Suppressor macrophage treated with lipopolysaccharide for 4 hours (primary cell): ENCODE measurements around the gene PIMREG.

Experiments used
- DNase-seq: peaks from one replicate; pipeline ENCODE4 v3.0.0-alpha.2; 2020

PIMREG gene

GRCh38 chr17:6462692-6463091, 18.4 kb downstream of the PIMREG start:
- DNase-seq: no peak

GRCh38 chr17:6463616-6464445, 19.6 kb downstream of the PIMREG start:
- DNase-seq: no peak

- no peak for DNase-seq
Measured at GRCh38 chr17:6464446-6465041, 20.3 kb downstream of the PIMREG start.

- no peak for DNase-seq
Measured at GRCh38 chr17:6465206-6466003, 21.1 kb downstream of the PIMREG start.

- DNase-seq: no peak
Measured at GRCh38 chr17:6467567-6467966, 23.3 kb downstream of the PIMREG start.

GRCh38 chr17:6468051-6468790, 24.0 kb downstream of the PIMREG start:
- DNase-seq: no peak

- DNase-seq: no peak
Measured at GRCh38 chr17:6470146-6470718, 26.0 kb downstream of the PIMREG start.

- peak; percentile 9 for DNase-seq
Measured at GRCh38 chr17:6470751-6471521, 26.7 kb downstream of the PIMREG start.

- peak; percentile 16 for DNase-seq
Measured at GRCh38 chr17:6471531-6472465, 27.5 kb downstream of the PIMREG start.

- no peak for DNase-seq
Measured at GRCh38 chr17:6472517-6472916, 28.3 kb downstream of the PIMREG start.

GRCh38 chr17:6473128-6473767, 29.0 kb downstream of the PIMREG start:
- DNase-seq: peak; percentile 83

- DNase-seq: no peak
Measured at GRCh38 chr17:6474376-6474775, 30.1 kb downstream of the PIMREG start.

GRCh38 chr17:6474906-6475305, 30.7 kb downstream of the PIMREG start:
- no peak for DNase-seq

GRCh38 chr17:6475411-6475810, 31.2 kb downstream of the PIMREG start:
- no peak for DNase-seq

GRCh38 chr17:6476076-6476809, 32.0 kb downstream of the PIMREG start:
- no peak for DNase-seq

GRCh38 chr17:6476810-6477179, 32.5 kb downstream of the PIMREG start:
- no peak for DNase-seq

GRCh38 chr17:6477831-6478383, 33.7 kb downstream of the PIMREG start:
- DNase-seq: no peak

GRCh38 chr17:6478486-6478885, 34.2 kb downstream of the PIMREG start:
- no peak for DNase-seq
